Activated CD4-positive, alpha-beta T cell treated with anti-CD3 and anti-CD28 coated beads for 1 hour (primary cell): ENCODE results near the gene TGFBR1.

Experiments
- DNase-seq: peaks from one replicate; pipeline ENCODE4 v3.0.0-alpha.2; 2020

Gene TGFBR1

GRCh38 chr9:99109522-99109921, 4.6 kb downstream of the TGFBR1 start:
- DNase-seq = no peak

- no peak for DNase-seq
Measured at GRCh38 chr9:99112750-99113413, 8.0 kb downstream of the TGFBR1 start.

- no peak for DNase-seq
Measured at GRCh38 chr9:99113414-99114048, 8.6 kb downstream of the TGFBR1 start.

- DNase-seq = no peak
Measured at GRCh38 chr9:99114049-99114440, 9.1 kb downstream of the TGFBR1 start.

- DNase-seq = no peak
Measured at GRCh38 chr9:99114846-99115500, 10.1 kb downstream of the TGFBR1 start.

GRCh38 chr9:99116003-99116411, 11.1 kb downstream of the TGFBR1 start:
- no peak for DNase-seq

- peak; percentile 26 for DNase-seq
Measured at GRCh38 chr9:99118782-99119466, 14.0 kb downstream of the TGFBR1 start.

GRCh38 chr9:99119976-99120655, 15.2 kb downstream of the TGFBR1 start:
- no peak for DNase-seq

GRCh38 chr9:99121604-99122003, 16.7 kb downstream of the TGFBR1 start:
- no peak for DNase-seq

GRCh38 chr9:99124534-99125255, 19.8 kb downstream of the TGFBR1 start:
- DNase-seq = no peak

- no peak for DNase-seq
Measured at GRCh38 chr9:99125446-99125845, 20.5 kb downstream of the TGFBR1 start.

- DNase-seq = no peak
Measured at GRCh38 chr9:99126312-99126711, 21.4 kb downstream of the TGFBR1 start.

GRCh38 chr9:99127356-99128132, 22.6 kb downstream of the TGFBR1 start:
- DNase-seq = no peak

- no peak for DNase-seq
Measured at GRCh38 chr9:99128133-99128406, 23.2 kb downstream of the TGFBR1 start.

GRCh38 chr9:99129091-99129490, 24.2 kb downstream of the TGFBR1 start:
- DNase-seq = no peak

- DNase-seq = no peak
Measured at GRCh38 chr9:99130069-99130468, 25.2 kb downstream of the TGFBR1 start.

- no peak for DNase-seq
Measured at GRCh38 chr9:99133145-99133544, 28.2 kb downstream of the TGFBR1 start.

- no peak for DNase-seq
Measured at GRCh38 chr9:99134893-99135341, 30.0 kb downstream of the TGFBR1 start.

GRCh38 chr9:99135456-99135855, 30.5 kb downstream of the TGFBR1 start:
- no peak for DNase-seq

- no peak for DNase-seq
Measured at GRCh38 chr9:99137225-99137624, 32.3 kb downstream of the TGFBR1 start.

- DNase-seq = no peak
Measured at GRCh38 chr9:99137891-99138290, 33.0 kb downstream of the TGFBR1 start.
